K562 (cell line): ENCODE results near the gene SPATA2L. TPM values are rescaled to one million over a fixed set of nuclear protein-coding genes. Genes with fewer than 3 reads are reported as not detected.

Experiments used
- ATAC-seq: fragments of 200-7000 bp; cut with Tn5 transposase; 3 replicates; pipeline ENCODE4 v1.9.1; 2020; ENCODE audit warnings: moderate library complexity
- BruUV-seq: library from RNA; stranded (reverse); fragments of 400-500 nt; replicated peaks from 2 replicates; lab custom pipeline; 2021; lab: Mats Ljungman, UMichigan
- CTCF ChIA-PET: fragments of 300-600 bp; formaldehyde crosslinking; extraction: SDS; loops from one replicate; lab custom pipeline; 2021; ENCODE audit warnings: low intra/inter-chr PET ratio; lab: Yijun Ruan, JAX
- POLR2A ChIA-PET: fragments of 300-600, 350-650 bp; sonication (Branson Sonifier 250); formaldehyde crosslinking; extraction: SDS; loops from one replicate; lab custom pipeline; 2021; ENCODE audit warnings: antibody characterized with exemption, inconsistent platforms; lab: Yijun Ruan, JAX
- DNase-seq, 4 experiments: peaks; one replicate each; pipeline versions ENCODE4 v3.0.0 to v3.0.0-alpha.2; 2011 to 2018; ENCODE audit warnings: low spot score in 3 of 4, mixed read lengths in 3 of 4; ENCODE audit errors: extremely low read depth in 1 of 4
- FAIRE-seq: peaks from 2 replicates; lab custom pipeline; 2011; peaks lifted over from hg19 to GRCh38; lab: Jason Lieb, UNC
- H2AFZ ChIP-seq: 2 replicates; pipeline ENCODE4 v1.6.0; 2011; ENCODE audit warnings: low read depth, low read length, control low read depth, inconsistent platforms
- H3K27ac ChIP-seq: fragments of 200-600 bp; 3 replicates; pipeline ENCODE4 v1.8.0; 2011; ENCODE audit warnings: low read depth, mild to moderate bottlenecking, control low read depth, inconsistent platforms, low read length, moderate library complexity, mixed read lengths; ENCODE audit errors: extremely low read depth
- H3K27me3 ChIP-seq, 2 experiments: fragments of 300-600 bp in 1 of 2; 2 replicates in 1 of 2; 3 replicates in 1 of 2; pipeline versions ENCODE4 v1.6.0 to v1.8.0; 2011; ENCODE audit warnings: inconsistent platforms in 2 of 2, low read length in 2 of 2, mild to moderate bottlenecking in 1 of 2, mixed read lengths in 1 of 2, moderate library complexity in 1 of 2; ENCODE audit not compliant: control insufficient read depth in 2 of 2, insufficient read depth in 2 of 2
- H3K36me3 ChIP-seq: fragments of 300-600 bp; 3 replicates; pipeline ENCODE4 v1.8.0; 2011; ENCODE audit warnings: mild to moderate bottlenecking, low read length, inconsistent platforms; ENCODE audit not compliant: control insufficient read depth, insufficient read depth
- H3K4me1 ChIP-seq, 2 experiments: fragments of 200-600 bp in 1 of 2; replicated peaks in 1 of 2; 2 replicates in 1 of 2; 3 replicates in 1 of 2; pipeline versions ENCODE4 v1.5.1 to v1.8.0; 2011; ENCODE audit warnings: inconsistent platforms in 2 of 2, low read length in 2 of 2, mild to moderate bottlenecking in 1 of 2, mixed read lengths in 1 of 2, moderate library complexity in 1 of 2; ENCODE audit not compliant: control insufficient read depth in 2 of 2, insufficient read depth in 2 of 2
- H3K4me2 ChIP-seq: 2 replicates; pipeline ENCODE4 v1.6.1; 2011; ENCODE audit warnings: low read length, control low read depth, inconsistent platforms, mixed read lengths; ENCODE audit not compliant: insufficient read depth
- H3K4me3 ChIP-seq: fragments of 200-600 bp; sonication (generic), shearing (Covaris generic); 2 replicates; pipeline ENCODE4 v1.5.1; 2016; ENCODE audit warnings: control low read depth, inconsistent platforms
- H3K79me2 ChIP-seq: fragments of 200-600 bp; 3 replicates; pipeline ENCODE4 v1.8.0; 2011; ENCODE audit warnings: low read length, inconsistent platforms; ENCODE audit not compliant: control insufficient read depth, insufficient read depth
- H3K9ac ChIP-seq, 2 experiments: 2 replicates each; pipeline versions ENCODE4 v1.6.0 to v1.6.1; 2011; ENCODE audit warnings: low read depth in 2 of 2, low read length in 2 of 2, control low read depth in 1 of 2, inconsistent platforms in 1 of 2, mild to moderate bottlenecking in 1 of 2, mixed read lengths in 1 of 2; ENCODE audit not compliant: insufficient read depth in 1 of 2
- H3K9me1 ChIP-seq: one replicate; pipeline ENCODE4 v1.6.0; 2011; ENCODE audit warnings: inconsistent platforms, mild to moderate bottlenecking, low read length, moderate library complexity; ENCODE audit not compliant: control insufficient read depth, insufficient read depth
- H3K9me3 ChIP-seq: replicated peaks from 2 replicates; pipeline ENCODE4 v1.5.1; 2011; ENCODE audit warnings: low read depth, low read length, inconsistent platforms; ENCODE audit not compliant: control insufficient read depth, insufficient read depth
- H4K20me1 ChIP-seq: replicated peaks from 2 replicates; pipeline ENCODE4 v1.6.1; 2011; ENCODE audit warnings: low read length, inconsistent platforms, mixed read lengths; ENCODE audit not compliant: control insufficient read depth, insufficient read depth
- CBX5 ChIP-seq: IDR thresholded peaks from 2 replicates; pipeline ENCODE4 v1.6.1; 2014; ENCODE audit warnings: low read depth, borderline replicate concordance
- HOMEZ ChIP-seq: fragments of 250-450 bp; sonication (Bioruptor Pico); IDR thresholded peaks from 2 replicates; pipeline ENCODE4 v1.4.0; 2020; ENCODE audit warnings: mild to moderate bottlenecking, moderate library complexity
- NEUROD1 ChIP-seq: fragments of 150-350 bp; IDR thresholded peaks from 2 replicates; pipeline ENCODE4 v1.6.1; 2014; ENCODE audit warnings: borderline replicate concordance, low read length, low read depth; ENCODE audit not compliant: partially characterized antibody
- NR0B1 ChIP-seq: fragments of 450-650 bp; IDR thresholded peaks from one replicate; pipeline ENCODE4 v1.6.1; 2018; ENCODE audit warnings: mild to moderate bottlenecking, moderate library complexity; ENCODE audit not compliant: partially characterized antibody
- POLR2A ChIP-seq: fragments of 450-650 bp; conservative IDR thresholded peaks from 2 replicates; pipeline ENCODE4 v1.6.1; 2016
- POLR2AphosphoS2 ChIP-seq: IDR thresholded peaks from 2 replicates; pipeline ENCODE4 v1.6.1; 2012; ENCODE audit warnings: low read length, improper control_type of control experiment
- POLR2G ChIP-seq: fragments of 200-400 bp; formaldehyde crosslinking; IDR thresholded peaks from 2 replicates; pipeline ENCODE4 v1.6.1; 2017; ENCODE audit warnings: low read depth, mild to moderate bottlenecking, antibody characterized with exemption, low read length, moderate library complexity
- PTRF ChIP-seq: fragments of 450-650 bp; IDR thresholded peaks from 2 replicates; pipeline ENCODE4 v1.6.1; 2016; ENCODE audit warnings: mild to moderate bottlenecking, missing genetic modification characterization, missing compliant biosample characterization
- RBFOX2 ChIP-seq: fragments of 200-400 bp; formaldehyde crosslinking; IDR thresholded peaks from 2 replicates; pipeline ENCODE4 v1.6.1; 2017; ENCODE audit warnings: low read depth, mild to moderate bottlenecking, low read length, moderate library complexity
- SUPT5H ChIP-seq: fragments of 450-650 bp; IDR thresholded peaks from 2 replicates; pipeline ENCODE4 v1.6.1; 2016
- ZBTB33 ChIP-seq: sonication (generic); formaldehyde crosslinking; IDR thresholded peaks from 2 replicates; pipeline ENCODE4 v1.8.1; 2023; ENCODE audit warnings: mild to moderate bottlenecking, missing genetic modification reagents
- ZFP36 ChIP-seq: fragments of 150-350 bp; IDR thresholded peaks from 2 replicates; pipeline ENCODE4 v1.6.1; 2018; ENCODE audit warnings: low read length, low read depth; ENCODE audit not compliant: partially characterized antibody
- WGBS: fragments of 100-300 bp; shearing (Covaris generic); methylation state at CpG from one replicate; pipeline ENCODE4 v1.1.6; 2016; ENCODE audit warnings: low coverage, mixed read lengths; ENCODE audit not compliant: insufficient coverage; ENCODE audit errors: missing lambda C conversion rate; 5-methylcytosine and 5-hydroxymethylcytosine counted together
- in situ Hi-C: fragments of 300-500 bp; cut with MboI; formaldehyde crosslinking; loops from 4 replicates; pipeline ENCODE4 v1.15.0; 2018; ENCODE audit warnings: inconsistent platforms, mixed read lengths
- intact Hi-C: fragments of 100-400 bp; cut with micrococcal nuclease; formaldehyde crosslinking; loops from 2 replicates; pipeline ENCODE4 v1.14.2; 2022
- polyA plus RNA-seq, 8 experiments: library from polyadenylated mRNA; depleted of rRNA in 4 of 8; stranded (reverse) in 5 of 8; unstranded in 3 of 8; fragments of >200 nt; fragmentation: Nextera tagmentation in 2 of 8; fragmentation: Illumina TruSeq in 1 of 8; extraction: Ambion mirVana in 2 of 8; extraction: Trizol in 1 of 8; gene quantifications; 2 replicates each; pipeline versions ENCODE4 v1.2.1 to v1.2.3, GENCODE V29; 2011 to 2014; ENCODE audit warnings: inconsistent platforms in 1 of 8, missing spikeins in 1 of 8
- total RNA-seq, 7 experiments: library from RNA; depleted of rRNA in 6 of 7; stranded (reverse); fragments of >200 nt in 6 of 7; fragmentation: Illumina TruSeq in 2 of 7; extraction: Trizol in 2 of 7; gene quantifications; 2 replicates each; pipeline versions ENCODE4 v1.2.1 to v1.2.3, GENCODE V29; 2011 to 2021; ENCODE audit warnings: low replicate concordance in 1 of 7
- TF ChIP-seq, protein P1 (sequence below): fragments of 250-450 bp; sonication (Bioruptor Pico); IDR thresholded peaks from 2 replicates; pipeline ENCODE4 v1.6.1; 2021; ENCODE audit warnings: mild to moderate bottlenecking

SPATA2L gene
- total and polyA plus RNA-seq, 9 of the 15 experiments (the other 6 are each of a cell fraction or from before 2014, with no cell fraction given): 0.13 to 19.2 (median 4.8) TPM; not detected in 1

DNA sequence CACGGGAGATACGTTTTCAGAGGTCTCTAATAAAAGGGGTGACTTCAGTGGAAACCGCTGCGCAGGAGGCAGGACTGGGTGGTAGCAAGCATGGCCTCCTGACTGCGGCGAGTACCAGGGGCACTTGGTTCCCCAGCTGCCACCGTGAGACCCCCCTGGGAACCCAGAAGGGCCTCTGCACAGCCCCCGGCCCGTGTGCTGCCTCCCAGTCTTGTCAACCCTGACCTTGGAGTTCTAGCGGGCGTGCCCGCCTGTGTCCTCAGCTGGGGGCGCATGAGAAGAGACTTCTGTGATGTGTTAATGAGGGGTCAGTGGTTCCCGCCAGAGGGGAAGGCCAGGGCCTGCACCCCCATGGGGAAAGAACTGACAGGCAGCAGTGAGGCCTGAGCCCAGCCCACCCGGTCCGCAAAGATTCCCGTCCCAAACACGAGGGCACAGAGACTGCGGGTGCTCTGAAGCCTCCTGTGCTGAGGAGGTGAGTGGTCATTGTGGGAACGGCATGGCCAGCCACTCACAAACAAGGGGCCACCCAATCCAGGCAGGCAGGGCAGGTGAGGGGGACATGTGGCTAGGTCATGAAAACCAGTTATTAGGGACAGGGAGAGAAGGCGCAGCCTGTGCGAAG, 29.2 kb upstream of the SPATA2L start:
- H3K9ac ChIP-seq: peak overlapping the region in 1 of 2 experiments; percentile 29; a peak in 1 of 4 replicates
- in situ Hi-C loops: no loop called here
- DNase-seq: no peak
- H3K27ac ChIP-seq: no peak overlapping the region
- no peak overlapping the region for H3K4me3 ChIP-seq
- CTCF ChIA-PET: no interaction called here
- no peaks in the 10 kb centered on the region for H3K27me3 ChIP-seq
- H3K4me1 ChIP-seq: peaks cover 0 to 17% of the 10 kb centered on the region in 2 experiments; a peak in 1 of 5 replicates
- H3K4me2 ChIP-seq: no peak overlapping the region
- TF ChIP-seq POLR2A (peak; percentile 50; the same call in 1 of the 2 replicates), POLR2G (peak; percentile 71), HOMEZ (CRISPR knock-in tag) (no peak), NR0B1 (no peak), ZBTB33 (CRISPR knock-in tag) (peak; percentile 42; the same call in 1 of the 2 replicates), RBFOX2 (peak; percentile 49; the same call in 1 of the 2 replicates), SUPT5H (peak; percentile 21; the same call in 1 of the 2 replicates), POLR2AphosphoS2 (0 out of 2 replicates have a peak, but pooled peaks have one; percentile 46), NEUROD1 (no peak), ZFP36 (no peak), CBX5 (no peak), PTRF (tag) (no peak)
- TF ChIP-seq, protein P1, sequence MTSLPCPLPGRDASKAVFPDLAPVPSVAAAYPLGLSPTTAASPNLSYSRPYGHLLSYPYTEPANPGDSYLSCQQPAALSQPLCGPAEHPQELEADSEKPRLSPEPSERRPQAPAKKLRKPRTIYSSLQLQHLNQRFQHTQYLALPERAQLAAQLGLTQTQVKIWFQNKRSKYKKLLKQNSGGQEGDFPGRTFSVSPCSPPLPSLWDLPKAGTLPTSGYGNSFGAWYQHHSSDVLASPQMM: no peak
- H2AFZ ChIP-seq: no peak overlapping the region
- peaks cover 94% of the 10 kb centered on the region for H3K36me3 ChIP-seq
- no peaks in the 10 kb centered on the region for H3K9me1 ChIP-seq
- H4K20me1 ChIP-seq: no peaks in the 10 kb centered on the region
- WGBS: 87% methylated on average over 18 of the region's 22 CpGs
- no peak for FAIRE-seq
- ATAC-seq: no peak
- H3K9me3 ChIP-seq: no peaks in the 10 kb centered on the region
- BruUV-seq: no TSS peak
- intact Hi-C loops: no loop called here
- peaks cover 5% of the 10 kb centered on the region; the same call in 1 of the 3 replicates for H3K79me2 ChIP-seq
- POLR2A ChIA-PET: interaction anchor here (1.6 to 2.1 kb wide), 2 partner anchors 8 to 12 kb away, joined by 3 to 9 read pairs; no protein-coding TSS in a partner anchor
